ENCODE results near the gene SREBF2.
A peak's percentile ranks its signal among the peaks of the same experiment; 100 is the strongest.

The SREBF2 gene

DNA sequence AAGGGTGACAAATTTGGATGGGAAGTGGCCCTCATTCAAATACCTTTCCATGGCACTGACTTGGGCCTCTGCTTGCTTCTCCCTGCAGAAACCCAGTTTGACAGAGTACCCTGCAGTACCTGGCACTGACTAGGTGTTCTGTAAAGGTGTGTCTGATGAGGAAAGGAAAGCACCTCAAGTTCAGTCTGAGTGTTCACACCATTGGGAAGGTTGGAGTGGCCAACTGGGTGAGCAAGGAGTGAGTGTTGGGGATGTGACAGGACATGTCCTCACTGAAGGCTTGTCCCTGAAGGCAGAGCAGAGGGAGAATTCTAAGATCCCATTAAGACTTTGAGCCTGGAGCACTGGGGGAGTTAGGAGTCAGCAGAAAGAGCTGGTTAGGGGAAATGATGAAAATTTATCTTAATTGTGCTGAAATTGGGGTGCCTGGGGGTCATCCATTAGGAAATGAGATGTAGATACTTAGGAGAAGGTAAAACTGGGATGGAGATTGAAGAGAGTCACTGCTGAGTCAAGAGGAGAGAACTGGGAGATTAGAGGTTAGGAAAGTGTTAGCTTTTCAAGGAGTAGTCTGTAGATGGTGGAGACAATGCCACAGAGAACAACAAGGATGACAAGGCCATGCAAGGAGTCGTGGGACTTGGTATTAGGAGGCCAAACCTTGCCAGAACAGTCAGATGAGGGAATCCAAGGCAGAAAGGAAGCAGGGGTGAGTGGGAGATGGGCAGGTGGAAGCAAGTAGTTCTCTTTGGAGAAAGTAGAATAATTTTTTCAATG, 6.1 kb downstream of the SREBF2 start:
- Histone ChIP-seq H3K4me3 (ENCODE audit: low read length) (no peak overlapping the region), H3K27ac (ENCODE audit: low read length) (peak overlapping the region; percentile 8; the same call in 1 of the 2 replicates), H3K27me3 (ENCODE audit: low read depth, low read length) (no peaks in the 10 kb centered on the region), H3K9ac (ENCODE audit: low read length) (no peak overlapping the region), H3K36me3 (replicated peaks; ENCODE audit: low read depth, low read length) (peaks cover 77% of the 10 kb centered on the region), H2AFZ (ENCODE audit: low read depth, low read length) (no peak overlapping the region), H3K4me1 (ENCODE audit: low read length) (peaks cover 43% of the 10 kb centered on the region), H4K20me1 (ENCODE audit: insufficient read depth, low read length) (peaks cover 89% of the 10 kb centered on the region), H3K9me3 (ENCODE audit: insufficient read depth, low read length) (no peaks in the 10 kb centered on the region), H3K79me2 (ENCODE audit: low read length) (peaks cover 99% of the 10 kb centered on the region), H3K4me2 (ENCODE audit: low read length) (no peak overlapping the region)
- TF ChIP-seq, protein P1, sequence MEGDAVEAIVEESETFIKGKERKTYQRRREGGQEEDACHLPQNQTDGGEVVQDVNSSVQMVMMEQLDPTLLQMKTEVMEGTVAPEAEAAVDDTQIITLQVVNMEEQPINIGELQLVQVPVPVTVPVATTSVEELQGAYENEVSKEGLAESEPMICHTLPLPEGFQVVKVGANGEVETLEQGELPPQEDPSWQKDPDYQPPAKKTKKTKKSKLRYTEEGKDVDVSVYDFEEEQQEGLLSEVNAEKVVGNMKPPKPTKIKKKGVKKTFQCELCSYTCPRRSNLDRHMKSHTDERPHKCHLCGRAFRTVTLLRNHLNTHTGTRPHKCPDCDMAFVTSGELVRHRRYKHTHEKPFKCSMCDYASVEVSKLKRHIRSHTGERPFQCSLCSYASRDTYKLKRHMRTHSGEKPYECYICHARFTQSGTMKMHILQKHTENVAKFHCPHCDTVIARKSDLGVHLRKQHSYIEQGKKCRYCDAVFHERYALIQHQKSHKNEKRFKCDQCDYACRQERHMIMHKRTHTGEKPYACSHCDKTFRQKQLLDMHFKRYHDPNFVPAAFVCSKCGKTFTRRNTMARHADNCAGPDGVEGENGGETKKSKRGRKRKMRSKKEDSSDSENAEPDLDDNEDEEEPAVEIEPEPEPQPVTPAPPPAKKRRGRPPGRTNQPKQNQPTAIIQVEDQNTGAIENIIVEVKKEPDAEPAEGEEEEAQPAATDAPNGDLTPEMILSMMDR (IDR thresholded peaks at IDR 0.05; ENCODE audit: low read depth, low read length) = no peak
- no peak for TF ChIP-seq EZH2phosphoT487 (IDR thresholded peaks at IDR 0.05; ENCODE audit: low read depth)

DNA sequence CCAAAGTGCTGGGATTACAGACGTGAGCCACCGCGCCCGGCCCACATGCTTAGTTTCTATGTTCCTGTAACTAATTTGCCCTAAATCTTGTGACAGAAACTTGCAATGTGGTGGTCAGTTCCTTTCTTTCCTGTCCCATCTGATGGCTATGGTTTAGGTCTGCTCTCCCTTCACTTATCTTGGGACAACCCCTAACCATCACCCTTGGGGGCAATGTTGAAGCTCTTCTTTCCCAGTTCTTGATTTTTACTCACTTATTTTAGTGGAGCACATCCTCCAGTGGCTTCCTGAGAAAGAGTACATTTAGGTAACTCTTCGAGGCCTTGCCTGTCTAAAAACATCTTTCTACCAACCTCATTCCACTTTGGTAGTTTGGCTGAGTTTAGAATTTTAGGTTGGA, 7.3 kb downstream of the SREBF2 start:
- Histone ChIP-seq H3K27ac (ENCODE audit: low read length) (peak overlapping the region; percentile 38), H3K27me3 (ENCODE audit: low read depth, low read length) (no peaks in the 10 kb centered on the region), H3K9ac (ENCODE audit: low read length) (no peak overlapping the region), H2AFZ (ENCODE audit: low read depth, low read length) (no peak overlapping the region), H3K4me1 (ENCODE audit: low read length) (peaks cover 39% of the 10 kb centered on the region), H3K4me3 (ENCODE audit: low read length) (no peak overlapping the region), H3K36me3 (replicated peaks; ENCODE audit: low read depth, low read length) (peaks cover 76% of the 10 kb centered on the region), H3K9me3 (ENCODE audit: insufficient read depth, low read length) (no peaks in the 10 kb centered on the region), H3K4me2 (ENCODE audit: low read length) (peak overlapping the region; percentile 4; the same call in 1 of the 2 replicates), H3K79me2 (ENCODE audit: low read length) (peaks cover 99% of the 10 kb centered on the region), H4K20me1 (ENCODE audit: insufficient read depth, low read length) (peaks cover 95% of the 10 kb centered on the region)
- no peak for TF ChIP-seq EZH2phosphoT487 (IDR thresholded peaks at IDR 0.05; ENCODE audit: low read depth)
- TF ChIP-seq, protein P1 (IDR thresholded peaks at IDR 0.05; ENCODE audit: low read depth, low read length) = no peak

DNA sequence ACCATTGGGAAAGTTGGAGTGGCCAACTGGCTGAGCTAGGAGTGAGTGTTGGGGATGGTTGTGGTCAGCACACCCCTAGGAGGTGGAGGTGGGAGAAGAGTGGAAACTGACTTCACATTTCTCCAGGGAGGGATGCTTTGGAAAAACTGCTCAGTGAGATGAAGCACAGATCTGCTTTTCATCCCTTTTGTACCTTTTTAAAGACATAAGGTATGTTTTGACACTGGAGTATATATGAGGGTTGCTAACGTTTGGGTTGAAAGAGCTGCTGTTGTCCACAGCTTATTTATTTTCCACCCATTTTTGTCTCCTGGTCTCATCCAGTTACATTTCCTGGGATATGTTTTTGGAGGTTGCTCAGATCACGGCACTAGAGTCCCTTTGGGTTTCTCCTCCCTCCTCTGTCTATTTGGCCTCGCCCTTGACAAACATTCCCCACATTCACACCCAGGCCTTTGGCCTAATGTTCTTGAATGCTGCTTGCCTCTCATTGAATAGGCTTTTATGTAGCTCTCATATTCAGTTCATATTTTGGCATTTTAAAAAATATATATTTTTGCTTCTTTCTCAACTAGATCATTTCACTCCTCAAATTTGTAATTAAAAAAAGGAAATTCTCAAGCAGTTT, 8.3 kb downstream of the SREBF2 start:
- Histone ChIP-seq H3K4me1 (ENCODE audit: low read length) (peaks cover 39% of the 10 kb centered on the region), H3K27me3 (ENCODE audit: low read depth, low read length) (no peaks in the 10 kb centered on the region), H2AFZ (ENCODE audit: low read depth, low read length) (no peak overlapping the region), H3K27ac (ENCODE audit: low read length) (peak overlapping the region; percentile 38; the same call in 1 of the 2 replicates), H4K20me1 (ENCODE audit: insufficient read depth, low read length) (peaks cover 96% of the 10 kb centered on the region), H3K9ac (ENCODE audit: low read length) (no peak overlapping the region), H3K4me3 (ENCODE audit: low read length) (no peak overlapping the region), H3K9me3 (ENCODE audit: insufficient read depth, low read length) (no peaks in the 10 kb centered on the region), H3K36me3 (replicated peaks; ENCODE audit: low read depth, low read length) (peaks cover 76% of the 10 kb centered on the region), H3K4me2 (ENCODE audit: low read length) (no peak overlapping the region), H3K79me2 (ENCODE audit: low read length) (peaks cover 99% of the 10 kb centered on the region)
- TF ChIP-seq, protein P1 (IDR thresholded peaks at IDR 0.05; ENCODE audit: low read depth, low read length) = no peak
- no peak for TF ChIP-seq EZH2phosphoT487 (IDR thresholded peaks at IDR 0.05; ENCODE audit: low read depth)
